GM21529 (cell line): ENCODE results near the gene CERK.

Source experiments
- ATAC-seq: cut with Tn5 transposase; IDR thresholded peaks from one replicate; pipeline ENCODE4 v1.9.1; 2021; ENCODE audit not compliant: unreplicated experiment

CERK gene

GRCh38 chr22:46664301-46664855, 73.7 kb downstream of the CERK start:
- ATAC-seq: no peak

- ATAC-seq: no peak
Observed at GRCh38 chr22:46663436-46664100, 74.5 kb downstream of the CERK start.

- ATAC-seq: no peak
Observed at GRCh38 chr22:46663001-46663400, 75.1 kb downstream of the CERK start.

DNA sequence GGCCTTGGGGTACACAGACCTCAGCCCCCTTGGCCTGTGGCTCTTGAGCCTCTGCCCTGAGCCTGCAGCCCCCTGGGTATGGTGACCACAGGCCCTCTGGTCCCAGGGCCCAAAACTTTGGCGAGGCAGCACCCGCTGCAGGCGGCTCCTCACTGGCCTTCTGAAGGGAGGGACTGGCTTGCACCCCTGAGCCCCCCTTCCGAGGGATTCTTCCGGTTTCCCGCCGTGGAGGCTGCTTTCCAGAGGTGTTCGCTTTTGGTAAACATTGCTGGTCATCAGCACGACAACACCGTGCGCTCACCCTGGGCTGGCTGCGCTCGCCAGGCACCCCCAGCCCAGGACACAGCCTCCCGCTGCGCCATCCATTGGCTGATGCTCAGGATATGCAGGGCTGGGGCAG, 75.8 kb downstream of the CERK start:
- ATAC-seq: no peak

- no peak for ATAC-seq
Observed at GRCh38 chr22:46661221-46661851, 76.7 kb downstream of the CERK start.

- no peak for ATAC-seq
Observed at GRCh38 chr22:46660604-46661201, 77.3 kb downstream of the CERK start.

GRCh38 chr22:46659791-46660186, 78.3 kb downstream of the CERK start:
- no peak for ATAC-seq

DNA sequence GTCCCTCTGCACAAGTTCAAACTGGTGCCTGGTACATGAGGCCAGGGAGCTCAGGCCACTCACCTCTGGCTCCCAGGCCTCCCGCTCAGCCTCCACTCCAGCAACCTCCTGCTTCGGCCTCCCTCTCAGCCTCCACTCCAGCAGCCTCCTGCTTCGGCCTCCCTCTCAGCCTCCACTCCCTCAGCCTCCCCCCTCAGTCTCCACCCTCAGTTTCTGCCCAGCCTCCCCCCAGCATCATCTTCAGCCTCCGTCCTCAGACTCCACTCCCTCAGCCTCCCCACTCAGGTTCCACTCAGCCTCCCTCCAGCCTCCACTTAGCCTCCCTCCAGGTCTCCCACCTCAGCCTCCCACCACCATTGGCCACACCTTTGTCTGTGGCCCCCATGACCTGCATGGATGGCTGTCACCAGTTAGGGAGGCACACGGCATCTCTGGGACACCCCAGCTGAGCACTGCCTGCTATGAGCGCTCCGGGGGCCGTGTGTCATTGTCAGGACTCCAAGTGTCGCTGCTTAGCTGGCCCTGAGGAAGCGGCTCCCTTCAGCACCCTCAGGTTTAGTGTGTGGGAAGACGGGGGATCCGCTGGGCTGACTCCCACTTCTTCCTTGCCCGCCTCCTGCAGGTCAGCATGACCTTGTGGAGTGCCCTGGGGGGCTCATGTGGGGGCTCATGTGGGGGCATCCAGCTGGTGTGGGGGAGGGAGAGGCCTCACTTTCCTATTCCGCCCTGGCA, 78.8 kb downstream of the CERK start:
- ATAC-seq: no peak

GRCh38 chr22:46657996-46658947, 79.8 kb downstream of the CERK start:
- ATAC-seq: no peak

DNA sequence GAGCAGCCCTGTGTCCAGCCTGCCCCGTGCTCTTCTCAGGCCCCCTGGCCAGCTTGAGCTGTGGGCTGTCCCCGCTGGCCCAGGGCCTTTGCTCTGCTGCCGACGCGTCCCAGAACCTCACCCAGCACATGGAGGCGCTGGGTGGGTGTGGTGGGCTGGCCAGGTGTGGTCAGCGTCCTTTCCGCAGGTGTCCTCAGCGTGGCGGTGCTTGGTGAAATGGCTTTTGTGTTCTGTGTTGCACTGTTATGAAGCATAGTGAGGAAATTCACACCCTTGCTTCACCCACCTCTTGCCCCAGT, 80.4 kb downstream of the CERK start:
- ATAC-seq: no peak

DNA sequence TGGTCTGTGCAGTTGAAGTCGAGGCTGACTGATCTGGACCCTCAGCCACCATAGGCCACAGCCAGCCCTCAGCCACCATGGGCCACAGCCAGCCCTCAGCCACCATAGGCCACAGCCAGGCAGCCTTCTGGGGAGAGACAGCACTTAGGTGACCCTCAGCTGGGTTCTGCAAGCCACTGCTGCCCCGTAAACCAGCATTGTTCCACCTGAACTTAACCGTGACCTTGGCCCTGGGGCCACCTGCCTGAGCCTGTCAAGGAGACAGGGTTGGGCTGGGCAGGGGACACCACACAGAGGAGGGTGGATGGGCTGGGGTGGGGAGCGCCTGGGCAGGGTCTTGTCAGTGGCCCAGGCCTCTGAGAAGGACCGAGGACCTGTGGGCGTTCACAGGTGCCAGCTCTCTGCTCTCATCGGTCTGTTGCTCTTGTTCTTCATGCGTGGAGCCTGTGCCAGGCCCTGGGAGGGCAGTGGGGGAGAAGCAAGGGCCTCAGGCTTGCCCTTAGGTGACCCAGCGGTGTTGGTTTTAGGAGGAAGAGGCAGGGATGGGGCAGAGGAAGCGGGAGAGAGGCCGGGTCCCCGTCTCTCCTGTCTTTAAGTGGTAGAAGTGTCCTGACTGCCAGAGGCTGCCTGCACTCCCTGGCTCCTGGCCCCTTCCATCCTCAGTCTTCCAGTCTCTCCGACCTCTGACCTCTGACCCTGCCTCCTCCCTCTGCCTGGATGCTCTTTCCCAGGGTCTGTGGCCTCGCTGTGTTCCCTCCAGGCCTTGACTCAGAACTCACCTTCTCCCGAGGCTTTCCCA, 81.0 kb downstream of the CERK start:
- no peak for ATAC-seq

DNA sequence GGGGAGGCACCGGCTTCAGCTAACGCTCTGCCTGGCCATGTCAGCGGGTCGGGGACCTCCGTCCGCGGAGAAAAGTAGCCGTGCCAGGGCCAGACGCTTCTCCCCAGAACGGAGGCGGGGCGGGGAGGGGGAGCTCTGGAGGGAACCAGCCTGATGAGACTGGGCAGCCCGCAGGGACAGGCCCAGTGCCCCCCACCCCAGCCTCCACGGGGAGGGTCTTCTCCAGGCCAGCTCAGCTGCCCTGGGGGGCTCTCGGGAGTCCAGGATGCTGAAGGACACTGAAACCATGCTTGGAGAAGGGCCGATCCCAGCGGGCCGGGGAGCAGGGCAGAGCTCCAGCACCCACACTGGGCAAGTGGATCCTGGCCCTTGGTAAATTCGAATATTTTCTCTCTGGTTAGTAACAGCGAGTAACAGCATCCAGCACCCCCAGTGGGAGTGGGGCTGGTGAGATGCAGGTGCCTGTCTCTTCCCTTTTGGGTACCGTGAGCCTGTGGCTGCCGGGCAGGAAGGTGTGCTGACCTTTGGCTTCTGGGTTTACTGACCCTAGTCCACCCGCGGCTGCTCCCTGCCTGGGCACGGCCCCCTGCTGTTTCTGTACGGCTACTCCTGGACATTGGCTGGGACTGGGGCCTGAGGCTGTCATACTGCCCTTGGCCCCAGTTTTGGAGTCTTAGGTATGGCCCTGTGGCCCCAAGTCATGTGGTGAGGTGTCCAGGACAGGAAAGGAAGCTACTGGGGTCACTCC, 82.0 kb downstream of the CERK start:
- ATAC-seq: no peak

GRCh38 chr22:46654927-46655595, 83.0 kb downstream of the CERK start:
- ATAC-seq: no peak

DNA sequence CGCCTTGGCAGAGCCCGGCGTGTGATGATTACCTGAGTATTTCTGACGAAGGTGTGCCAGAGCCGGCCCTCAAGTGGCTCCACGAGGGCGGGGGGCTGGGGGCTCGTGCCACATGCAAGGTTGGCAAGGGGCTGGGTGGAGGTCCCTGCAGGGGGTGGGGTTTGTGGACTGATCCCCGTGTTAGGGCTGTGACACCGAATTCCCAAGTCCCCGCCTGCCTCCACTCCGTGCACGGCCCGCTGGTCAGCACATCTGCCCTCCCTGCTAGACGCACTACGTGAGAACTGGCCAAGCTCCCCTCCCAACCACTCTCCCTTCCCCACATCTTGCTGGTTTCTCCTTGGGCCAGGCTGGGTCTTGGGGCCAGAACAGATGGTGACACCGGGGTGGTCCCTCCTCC, 83.6 kb downstream of the CERK start:
- no peak for ATAC-seq

- ATAC-seq: no peak
Observed at GRCh38 chr22:46653596-46653995, 84.5 kb downstream of the CERK start.

DNA sequence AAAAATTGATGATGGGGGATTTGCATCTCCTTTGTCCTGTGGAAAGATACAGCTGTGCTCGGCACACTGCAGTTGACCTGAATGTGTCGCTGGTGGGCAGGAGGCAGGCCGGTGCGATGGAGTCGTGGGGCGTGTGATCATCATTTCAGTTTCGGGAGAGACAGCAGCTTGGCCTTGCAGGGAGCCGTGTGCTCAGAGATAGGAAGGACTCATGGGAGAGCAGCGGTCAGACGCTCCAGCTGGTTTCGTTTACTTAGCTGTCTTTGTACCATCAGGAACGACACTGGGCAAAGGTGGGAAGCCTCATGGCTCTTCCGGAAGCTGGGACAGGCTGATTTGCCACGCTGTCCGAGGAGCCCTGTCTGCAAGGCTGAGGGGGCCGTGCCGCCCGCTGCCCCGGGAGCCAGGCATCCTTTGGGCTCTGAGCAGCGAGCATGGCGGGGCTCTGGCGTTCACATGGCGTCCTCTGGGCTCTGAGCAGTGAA, 85.2 kb downstream of the CERK start:
- ATAC-seq: no peak

GRCh38 chr22:46652081-46652846, 85.8 kb downstream of the CERK start:
- ATAC-seq: no peak

DNA sequence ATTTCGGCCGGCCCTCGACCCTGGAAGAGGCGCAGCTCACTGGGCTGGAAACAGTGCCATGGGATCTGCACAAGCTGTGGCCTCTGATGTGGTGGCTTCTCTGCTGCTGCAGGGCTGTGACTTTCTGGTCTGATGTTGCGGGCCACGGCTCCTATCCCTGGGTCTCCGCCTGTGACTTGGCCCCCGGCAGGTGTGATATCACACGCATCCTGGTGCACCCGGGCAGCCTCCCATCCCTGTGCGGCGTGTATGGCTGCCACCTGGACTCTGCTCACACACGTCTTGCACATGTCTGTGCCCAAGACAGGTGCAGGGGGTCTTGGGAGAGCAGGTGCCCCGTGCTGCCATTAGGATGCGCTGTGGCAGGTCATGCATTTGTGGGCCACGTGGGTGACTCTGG, 86.7 kb downstream of the CERK start:
- ATAC-seq: no peak
